GM21390 (cell line): ENCODE measurements around the gene SFXN3.

Experiments
- ATAC-seq: cut with Tn5 transposase; IDR thresholded peaks from one replicate; pipeline ENCODE4 v1.9.1; 2021; ENCODE audit not compliant: unreplicated experiment

Gene SFXN3

GRCh38 chr10:101055411-101055810, 24.4 kb downstream of the SFXN3 start:
- no peak for ATAC-seq

- ATAC-seq = no peak
Measured at GRCh38 chr10:101056365-101057151, 25.5 kb downstream of the SFXN3 start.

- peak; percentile 45 for ATAC-seq
Measured at GRCh38 chr10:101060036-101060950, 29.3 kb downstream of the SFXN3 start.

- peak; percentile 57 for ATAC-seq
Measured at GRCh38 chr10:101060951-101061623, 30.1 kb downstream of the SFXN3 start.

GRCh38 chr10:101061624-101062231, 30.7 kb downstream of the SFXN3 start, which contains the start of gene KAZALD1:
KAZALD1 (plus strand) TSS chr10:101061989; CDS start chr10:101062593, 604 bp downstream.
- peak; percentile 7 for ATAC-seq

DNA sequence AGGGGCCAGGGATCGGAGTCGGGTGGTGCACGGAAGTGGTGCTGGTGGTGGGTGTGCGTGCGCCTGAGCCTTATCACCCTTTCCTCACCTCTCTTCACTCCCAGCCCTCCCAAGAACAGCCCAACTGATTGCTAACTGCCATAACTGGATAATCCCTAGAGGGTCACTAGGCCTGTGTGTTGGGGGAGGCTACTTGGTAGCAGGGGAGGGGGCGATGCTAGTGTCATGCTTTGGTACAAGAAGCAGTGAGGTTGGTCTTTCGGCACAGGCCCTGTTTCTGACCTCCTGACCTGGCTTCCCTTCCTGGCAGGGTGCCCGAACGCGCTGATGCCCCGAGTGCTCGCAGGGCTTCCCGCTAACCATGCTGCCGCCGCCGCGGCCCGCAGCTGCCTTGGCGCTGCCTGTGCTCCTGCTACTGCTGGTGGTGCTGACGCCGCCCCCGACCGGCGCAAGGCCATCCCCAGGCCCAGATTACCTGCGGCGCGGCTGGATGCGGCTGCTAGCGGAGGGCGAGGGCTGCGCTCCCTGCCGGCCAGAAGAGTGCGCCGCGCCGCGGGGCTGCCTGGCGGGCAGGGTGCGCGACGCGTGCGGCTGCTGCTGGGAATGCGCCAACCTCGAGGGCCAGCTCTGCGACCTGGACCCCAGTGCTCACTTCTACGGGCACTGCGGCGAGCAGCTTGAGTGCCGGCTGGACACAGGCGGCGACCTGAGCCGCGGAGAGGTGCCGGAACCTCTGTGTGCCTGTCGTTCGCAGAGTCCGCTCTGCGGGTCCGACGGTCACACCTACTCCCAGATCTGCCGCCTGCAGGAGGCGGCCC, 31.4 kb downstream of the SFXN3 start:
- ATAC-seq = no peak

DNA sequence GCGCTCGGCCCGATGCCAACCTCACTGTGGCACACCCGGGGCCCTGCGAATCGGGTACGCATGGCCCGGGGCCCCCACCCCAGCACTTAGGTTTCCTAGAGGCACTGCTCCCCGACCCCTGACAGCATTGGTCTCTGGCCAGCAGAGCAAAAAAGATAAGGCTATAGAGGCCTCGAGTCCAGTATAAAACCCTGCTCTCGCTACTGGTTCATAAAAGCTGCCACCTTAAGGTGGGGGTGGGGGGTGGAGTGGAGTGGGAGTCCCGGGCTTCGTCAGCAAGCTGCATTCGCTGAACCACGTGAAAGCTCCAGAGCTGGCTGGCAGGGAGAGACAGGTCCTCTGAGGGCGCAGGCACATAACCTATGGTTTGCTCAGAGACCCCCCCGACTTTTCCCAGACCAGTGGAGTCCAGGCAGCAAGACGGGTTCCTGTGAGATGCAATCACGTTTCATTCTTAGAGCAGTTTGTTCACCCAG, 32.1 kb downstream of the SFXN3 start:
- ATAC-seq = no peak

- no peak for ATAC-seq
Measured at GRCh38 chr10:101063548-101064414, 32.7 kb downstream of the SFXN3 start.

DNA sequence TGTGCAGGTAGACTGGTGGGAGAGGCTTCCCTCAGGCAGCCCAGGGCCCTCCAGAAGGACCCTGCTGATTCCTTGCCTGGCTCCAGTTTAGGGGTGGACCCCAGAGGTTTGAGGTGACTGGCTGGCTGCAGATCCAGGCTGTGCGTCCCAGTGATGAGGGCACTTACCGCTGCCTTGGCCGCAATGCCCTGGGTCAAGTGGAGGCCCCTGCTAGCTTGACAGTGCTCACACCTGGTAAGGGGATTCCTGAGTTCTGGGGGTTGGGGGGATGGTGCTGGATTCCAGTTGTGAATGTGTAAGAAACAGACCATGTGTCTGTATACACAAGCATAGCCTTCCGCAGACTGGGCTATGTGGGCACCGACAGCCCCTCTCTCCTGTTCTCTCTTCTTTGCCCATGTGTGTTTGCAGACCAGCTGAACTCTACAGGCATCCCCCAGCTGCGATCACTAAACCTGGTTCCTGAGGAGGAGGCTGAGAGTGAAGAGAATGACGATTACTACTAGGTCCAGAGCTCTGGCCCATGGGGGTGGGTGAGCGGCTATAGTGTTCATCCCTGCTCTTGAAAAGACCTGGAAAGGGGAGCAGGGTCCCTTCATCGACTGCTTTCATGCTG, 33.5 kb downstream of the SFXN3 start:
- no peak for ATAC-seq

DNA sequence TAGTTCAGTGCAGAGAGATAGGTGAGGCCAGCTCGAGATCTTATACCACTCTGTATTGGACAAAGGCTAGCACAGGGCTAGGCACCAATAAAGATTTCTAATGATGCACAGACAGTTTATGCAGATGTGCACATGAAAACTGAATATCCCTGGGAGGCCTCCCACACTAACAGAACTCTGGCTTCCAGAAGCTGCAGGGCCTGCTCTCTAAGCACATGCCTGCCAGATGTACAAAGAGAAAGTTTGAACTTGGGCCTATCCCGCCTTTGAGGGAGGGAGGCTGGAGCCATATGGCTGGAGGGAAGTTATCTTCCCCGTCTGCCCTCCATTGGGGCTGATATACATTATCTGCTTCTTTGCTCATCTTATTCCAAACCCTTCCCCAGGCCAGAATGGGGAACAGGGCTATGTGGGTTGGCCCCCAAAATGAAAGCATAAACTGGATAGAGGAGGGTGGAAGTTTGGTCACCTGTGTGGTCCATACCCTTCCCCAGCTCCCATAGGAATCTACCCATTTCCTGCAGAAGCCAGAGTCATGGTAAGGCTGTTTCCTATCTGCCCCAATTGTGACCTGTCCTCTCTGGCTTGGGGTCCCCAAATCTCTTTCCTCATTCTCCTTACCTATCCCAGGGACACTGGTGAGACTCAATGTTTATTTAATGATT, 34.6 kb downstream of the SFXN3 start:
- no peak for ATAC-seq

DNA sequence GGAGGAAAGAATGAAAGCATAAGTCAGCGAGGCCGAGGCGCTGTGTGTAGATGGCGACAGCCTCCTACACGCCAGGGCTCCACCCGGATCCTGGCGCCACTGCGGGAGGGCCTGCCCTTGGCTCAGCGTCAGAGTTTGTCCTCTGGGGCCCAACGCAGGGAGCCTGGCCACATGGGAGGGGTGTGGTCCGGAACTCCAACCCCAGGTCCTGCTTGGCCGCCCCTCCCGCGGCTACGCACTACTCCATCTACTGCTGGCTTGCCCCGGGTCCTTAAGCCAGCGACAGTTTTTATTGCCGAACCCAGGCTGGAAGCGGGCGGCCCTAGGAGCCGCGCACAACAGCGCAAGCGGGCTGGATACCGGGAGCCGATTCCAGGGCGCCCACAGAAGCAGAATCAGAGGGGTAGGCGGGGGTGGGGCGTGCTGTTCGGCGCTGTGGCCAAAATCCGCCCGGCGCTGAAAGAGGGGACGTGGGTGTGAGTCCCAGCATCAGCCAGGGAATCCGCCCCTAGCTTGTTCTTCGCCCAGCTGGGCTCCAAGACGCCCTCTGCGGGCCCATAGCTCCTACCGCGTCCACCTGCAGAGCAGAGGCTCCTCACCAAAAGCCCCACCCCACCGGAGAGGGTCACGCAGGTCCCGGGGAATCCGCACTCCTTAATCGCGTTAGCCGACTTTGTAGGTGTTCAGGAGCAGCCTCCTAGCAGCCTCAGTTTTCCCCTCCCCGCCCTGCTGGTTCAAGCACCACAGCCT, 35.3 kb downstream of the SFXN3 start:
- ATAC-seq = no peak

DNA sequence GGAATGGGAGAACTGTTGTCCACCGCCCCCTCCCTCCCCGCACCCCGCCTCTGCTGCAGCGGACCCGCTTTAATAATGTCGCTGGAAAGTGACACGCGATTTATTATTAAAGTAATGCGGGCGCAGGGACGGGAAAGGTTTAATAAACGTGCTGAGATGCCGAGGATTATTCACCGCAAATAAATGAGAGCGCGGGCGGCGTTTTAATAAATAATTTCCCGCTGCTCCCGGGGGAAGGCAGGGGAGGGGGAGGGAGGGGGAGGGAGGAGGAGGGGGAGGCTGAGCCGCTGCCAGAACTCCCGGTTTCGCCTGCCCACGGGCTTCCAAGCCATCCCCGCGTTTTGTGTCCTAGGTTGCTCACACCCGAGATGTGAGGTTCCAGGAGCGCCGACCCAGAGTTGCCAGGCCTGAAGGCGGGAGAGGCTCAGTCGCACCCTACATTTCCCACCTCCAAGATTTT, 35.9 kb downstream of the SFXN3 start:
- no peak for ATAC-seq

GRCh38 chr10:101067356-101068083, 36.5 kb downstream of the SFXN3 start:
- no peak for ATAC-seq

GRCh38 chr10:101069441-101069840, 38.4 kb downstream of the SFXN3 start:
- no peak for ATAC-seq

- ATAC-seq = no peak
Measured at GRCh38 chr10:101070098-101070497, 39.1 kb downstream of the SFXN3 start.

DNA sequence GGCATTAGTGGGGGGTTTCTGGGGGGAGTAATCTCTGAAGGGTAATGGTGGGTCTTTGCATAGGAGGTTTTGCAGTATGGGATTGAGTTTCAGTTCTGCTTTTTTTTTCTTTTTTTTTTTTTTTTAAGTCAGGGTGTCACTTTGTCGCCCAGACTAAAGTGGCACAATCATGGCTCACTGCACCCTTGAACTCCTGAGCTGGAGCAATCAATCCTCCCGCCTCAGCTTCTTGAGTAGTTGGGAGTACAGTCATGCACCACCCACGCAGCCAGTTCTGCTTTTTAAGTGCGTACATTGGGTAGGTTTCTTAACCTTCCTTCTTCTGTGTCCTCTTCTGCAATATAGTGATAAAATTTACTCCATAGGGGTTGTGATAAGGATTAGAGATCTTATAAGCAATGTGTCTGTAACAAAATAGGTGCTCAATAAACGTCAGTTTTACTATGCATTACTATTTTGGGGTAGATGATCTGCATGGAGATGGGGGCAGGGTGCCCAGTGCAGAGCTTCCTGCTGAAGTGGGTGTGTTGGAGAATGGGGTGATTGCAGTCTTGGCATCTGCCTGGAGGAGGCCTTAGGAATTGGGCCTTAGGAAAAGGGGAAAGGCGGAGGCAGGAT, 40.3 kb downstream of the SFXN3 start:
- ATAC-seq = no peak
